Natural killer cell (primary cell): ENCODE results near the gene ZNF783. TPM values are rescaled to one million over a fixed set of nuclear protein-coding genes. Genes with fewer than 3 reads are reported as not detected.

Source experiments
- ATAC-seq, 3 donors: fragments of 150-1000 bp in 2 of 3; fragments of 200-7000 bp in 1 of 3; cut with Tn5 transposase; 1 replicate in 1 of 3; 2 replicates in 2 of 3; pipeline ENCODE4 v1.10.0; 2021; ENCODE audit warnings: mild to moderate bottlenecking in 2 of 3, moderate library complexity in 2 of 3
- DNase-seq, 2 donors: peaks; one replicate each; pipeline versions ENCODE4 v3.0.0 to v3.0.0-alpha.2; 2013 to 2021; ENCODE audit warnings: mixed read lengths in 1 of 2
- H3K27ac ChIP-seq: one replicate; pipeline ENCODE4 v1.5.1; 2013; ENCODE audit warnings: mild to moderate bottlenecking, low read length
- H3K27me3 ChIP-seq: one replicate; pipeline ENCODE4 v1.6.1; 2013; ENCODE audit warnings: low read length; ENCODE audit not compliant: control insufficient read depth, insufficient read depth
- H3K36me3 ChIP-seq: one replicate; pipeline ENCODE4 v1.6.1; 2013; ENCODE audit warnings: low read length; ENCODE audit not compliant: control insufficient read depth, insufficient read depth
- H3K4me1 ChIP-seq: one replicate; pipeline ENCODE4 v1.6.1; 2013; ENCODE audit warnings: low read length; ENCODE audit not compliant: control insufficient read depth, insufficient read depth
- H3K4me3 ChIP-seq: one replicate; pipeline ENCODE4 v1.5.1; 2013; ENCODE audit warnings: low read length
- H3K9me3 ChIP-seq: one replicate; pipeline ENCODE4 v1.6.1; 2013; ENCODE audit warnings: low read length; ENCODE audit not compliant: control insufficient read depth, insufficient read depth
- H3K27ac Mint-ChIP-seq, 2 donors: one replicate each; pipeline ENCODE4 v1.8.0; 2022; ENCODE audit warnings: mild to moderate bottlenecking in 2 of 2, mixed read lengths in 2 of 2, moderate library complexity in 1 of 2
- H3K27me3 Mint-ChIP-seq, 2 donors: one replicate each; pipeline ENCODE4 v1.8.0; 2022; ENCODE audit warnings: low read depth in 2 of 2, mixed read lengths in 2 of 2
- H3K36me3 Mint-ChIP-seq: one replicate; pipeline ENCODE4 v1.8.0; 2022; ENCODE audit warnings: mixed read lengths
- H3K4me1 Mint-ChIP-seq, 2 donors: one replicate each; pipeline ENCODE4 v1.8.0; 2022; ENCODE audit warnings: mixed read lengths in 2 of 2
- H3K4me3 Mint-ChIP-seq: one replicate; pipeline ENCODE4 v1.8.0; 2022; ENCODE audit warnings: mild to moderate bottlenecking, moderate library complexity, mixed read lengths
- H3K9me3 Mint-ChIP-seq, 2 donors: one replicate each; pipeline ENCODE4 v1.8.0; 2022; ENCODE audit warnings: mixed read lengths in 2 of 2
- CTCF ChIP-seq: fragments of 200-600 bp; IDR thresholded peaks from one replicate; pipeline ENCODE4 v1.8.0; 2022; ENCODE audit warnings: antibody characterized with exemption
- WGBS: methylation state at CpG from one replicate; pipeline ENCODE4 v1.1.7; 2013; ENCODE audit warnings: missing lambda C conversion rate; ENCODE audit not compliant: insufficient coverage; 5-methylcytosine and 5-hydroxymethylcytosine counted together
- intact Hi-C: fragments of 100-400 bp; cut with micrococcal nuclease; formaldehyde crosslinking; loops from one replicate; pipeline ENCODE4 v1.14.2; 2022
- total RNA-seq, 4 donors: library from RNA; stranded (reverse); fragments of 120-200 nt in 1 of 4; gene quantifications; one replicate each; pipeline versions ENCODE4 v1.2.3 to v1.2.4, GENCODE V29; 2013 to 2022

Gene ZNF783
- total RNA-seq, 3 donors from 2014 or later (not counting 1 experiment from before 2014, with no cell fraction given), result 24.0 to 29.8 (median 28.3) TPM

GRCh38 chr7:149238051-149238450 is 23.9 kb upstream of the ZNF783 start:
- peaks cover 2 to 4% of the 10 kb centered on the region in 2 donors for H3K27me3 Mint-ChIP-seq

GRCh38 chr7:149239345-149240143 is 22.5 kb upstream of the ZNF783 start, which contains the start of gene ZNF212:
ZNF212 (plus strand) TSS chr7:149239651; CDS start chr7:149239779, 128 bp downstream.
- DNase-seq, result peak; percentile 82 to 92
- intact Hi-C loops, result loop anchor here (2.0 to 5.0 kb wide), 2 partner anchors 92 to 257 kb away; partner anchors contain the start of genes ZNF398 and ZNF746

More at GRCh38 chr7:149238051-149238450, 23.9 kb upstream of the ZNF783 start:
- Histone ChIP-seq H3K36me3 (no peaks in the 10 kb centered on the region), H3K27ac (no peak overlapping the region), H3K4me1 (peaks cover 18% of the 10 kb centered on the region), H3K4me3 (no peak overlapping the region), H3K9me3 (no peaks in the 10 kb centered on the region), H3K27me3 (peaks cover 2% of the 10 kb centered on the region)
- Mint-ChIP-seq H3K36me3 (peaks cover 8% of the 10 kb centered on the region), H3K4me1 (peaks cover 21 to 24% of the 10 kb centered on the region in 2 donors), H3K4me3 (peak overlapping the region; percentile 55), H3K9me3 (peaks cover 0 to 5% of the 10 kb centered on the region in 2 donors), H3K27ac (no peak overlapping the region)
- no peak for TF ChIP-seq CTCF
- DNase-seq (no peak), ATAC-seq (no peak)
- 88% methylated on average over 3 of the region's 3 CpGs for WGBS
- intact Hi-C loops, result loop anchor here (2.0 to 5.0 kb wide), 2 partner anchors 91 to 259 kb away; partner anchors contain the start of genes ZNF398 and ZNF746

GRCh38 chr7:149240637-149241036 is 21.4 kb upstream of the ZNF783 start:
- Mint-ChIP-seq H3K36me3 (peaks cover 8% of the 10 kb centered on the region), H3K27ac (peak overlapping the region; percentile 79 to 91), H3K4me3 (peak overlapping the region; percentile 93), H3K27me3 (peaks cover 0 to 4% of the 10 kb centered on the region in 2 donors), H3K9me3 (peaks cover 0 to 5% of the 10 kb centered on the region in 2 donors), H3K4me1 (peaks cover 21 to 27% of the 10 kb centered on the region in 2 donors)
- intact Hi-C loops, result no loop called here
- 90% methylated on average over 5 of the region's 5 CpGs for WGBS
- Histone ChIP-seq H3K4me3 (no peak overlapping the region), H3K4me1 (peaks cover 18% of the 10 kb centered on the region), H3K27me3 (peaks cover 2% of the 10 kb centered on the region), H3K27ac (no peak overlapping the region), H3K9me3 (no peaks in the 10 kb centered on the region), H3K36me3 (no peaks in the 10 kb centered on the region)
- no peak for TF ChIP-seq CTCF
- DNase-seq, result no peak
- no peak for ATAC-seq

More at GRCh38 chr7:149239345-149240143, 22.5 kb upstream of the ZNF783 start, which contains the start of gene ZNF212:
- peaks cover 0 to 5% of the 10 kb centered on the region in 2 donors for H3K9me3 Mint-ChIP-seq
- TF ChIP-seq CTCF, result peak; percentile 77
- H3K27ac ChIP-seq, result peak within 1 kb of the TSS; percentile 53
- peaks cover 0 to 4% of the 10 kb centered on the region in 2 donors for H3K27me3 Mint-ChIP-seq
- H3K4me1 ChIP-seq, result peaks cover 18% of the 10 kb centered on the region
- peaks cover 2% of the 10 kb centered on the region for H3K27me3 ChIP-seq
- ATAC-seq, result peak; percentile 99 to 100 (median 100)
- peak within 1 kb of the TSS; percentile 93 for H3K4me3 Mint-ChIP-seq
- no peaks in the 10 kb centered on the region for H3K9me3 ChIP-seq
- peaks cover 21 to 24% of the 10 kb centered on the region in 2 donors for H3K4me1 Mint-ChIP-seq
- H3K27ac Mint-ChIP-seq, result peak within 1 kb of the TSS; percentile 79 to 91
- H3K4me3 ChIP-seq, result peak within 1 kb of the TSS; percentile 91
- WGBS, result under 1% methylated on average over 64 of the region's 64 CpGs
- peaks cover 8% of the 10 kb centered on the region for H3K36me3 Mint-ChIP-seq
- H3K36me3 ChIP-seq, result no peaks in the 10 kb centered on the region
